ENCODE results near the gene SORCS1. TPM values are rescaled to one million over a fixed set of nuclear protein-coding genes. Genes with fewer than 3 reads are reported as not detected.
"Not testable (repeated sequence)": the region's sequence is repeated elsewhere in the genome, so short reads cannot be mapped to it uniquely, and the experiment has no call there.

Gene SORCS1
- total and polyA plus RNA-seq, 2 donors (not counting 1 experiment from before 2014, with no cell fraction given) = not detected

DNA sequence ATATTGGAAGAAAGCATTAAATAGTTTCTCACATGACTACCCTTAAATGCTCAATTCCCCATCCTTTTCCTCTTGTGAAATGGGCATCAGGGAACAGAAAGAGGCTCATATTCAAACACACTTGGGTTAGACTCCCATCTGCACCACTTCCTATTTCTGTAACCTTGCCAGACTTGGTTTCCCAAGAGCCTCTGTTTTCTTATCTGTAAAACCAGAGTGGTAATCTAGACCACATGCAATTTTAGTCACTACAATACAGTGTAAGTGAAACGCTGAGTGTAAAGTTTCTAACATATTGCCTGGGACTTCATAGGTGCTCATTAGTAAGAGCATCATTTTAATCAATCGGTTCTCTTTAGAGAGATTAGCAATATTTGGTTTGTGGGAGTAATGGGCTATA, 136.3 kb downstream of the SORCS1 start:
- DNase-seq (no peak), ATAC-seq (ENCODE audit: low read depth) (no peak)
- POLR2A ChIA-PET = no interaction called here
- H3K4me1 ChIP-seq (ENCODE audit: control insufficient read depth in 2 of 2, insufficient read depth in 2 of 2, low read length in 2 of 2) = no peaks in the 10 kb centered on the region
- no peak overlapping the region for H3K27ac ChIP-seq (ENCODE audit: low read length in 2 of 2)
- Mint-ChIP-seq H3K27me3 (no peaks in the 10 kb centered on the region), H3K4me3 (no peak overlapping the region), H3K27ac (no peak overlapping the region), H3K4me1 (no peaks in the 10 kb centered on the region), H3K9me3 (ENCODE audit: insufficient read depth) (no peaks in the 10 kb centered on the region)
- CTCF ChIA-PET = no interaction called here
- intact Hi-C loops (cut with micrococcal nuclease) = no loop called here
- H3K79me2 ChIP-seq (ENCODE audit: control insufficient read depth, insufficient read depth, low read length) = no peaks in the 10 kb centered on the region
- H3K4me2 ChIP-seq (replicated peaks; ENCODE audit: low read depth, low read length, poor library complexity, severe bottlenecking) = no peak overlapping the region
- no CpG with 5 or more reads among the region's 2 CpGs for WGBS (ENCODE audit: insufficient coverage)
- TF ChIP-seq EZH2 (IDR thresholded peaks at IDR 0.05; ENCODE audit: borderline replicate concordance, insufficient read depth, low read depth, low read length, poor library complexity, severe bottlenecking) = no peak
- TF ChIP-seq, protein P1, sequence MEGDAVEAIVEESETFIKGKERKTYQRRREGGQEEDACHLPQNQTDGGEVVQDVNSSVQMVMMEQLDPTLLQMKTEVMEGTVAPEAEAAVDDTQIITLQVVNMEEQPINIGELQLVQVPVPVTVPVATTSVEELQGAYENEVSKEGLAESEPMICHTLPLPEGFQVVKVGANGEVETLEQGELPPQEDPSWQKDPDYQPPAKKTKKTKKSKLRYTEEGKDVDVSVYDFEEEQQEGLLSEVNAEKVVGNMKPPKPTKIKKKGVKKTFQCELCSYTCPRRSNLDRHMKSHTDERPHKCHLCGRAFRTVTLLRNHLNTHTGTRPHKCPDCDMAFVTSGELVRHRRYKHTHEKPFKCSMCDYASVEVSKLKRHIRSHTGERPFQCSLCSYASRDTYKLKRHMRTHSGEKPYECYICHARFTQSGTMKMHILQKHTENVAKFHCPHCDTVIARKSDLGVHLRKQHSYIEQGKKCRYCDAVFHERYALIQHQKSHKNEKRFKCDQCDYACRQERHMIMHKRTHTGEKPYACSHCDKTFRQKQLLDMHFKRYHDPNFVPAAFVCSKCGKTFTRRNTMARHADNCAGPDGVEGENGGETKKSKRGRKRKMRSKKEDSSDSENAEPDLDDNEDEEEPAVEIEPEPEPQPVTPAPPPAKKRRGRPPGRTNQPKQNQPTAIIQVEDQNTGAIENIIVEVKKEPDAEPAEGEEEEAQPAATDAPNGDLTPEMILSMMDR (IDR thresholded peaks at IDR 0.05) = no peak
- H2AFZ ChIP-seq (ENCODE audit: insufficient read depth, low read depth, low read length, poor library complexity, severe bottlenecking) = no peak overlapping the region
- H3K4me3 ChIP-seq (ENCODE audit: control extremely low read depth in 1 of 5, extremely low read depth in 1 of 5, insufficient read depth in 1 of 5, low read depth in 2 of 5, low read length in 4 of 5) = no peak overlapping the region
- no peaks in the 10 kb centered on the region for H4K20me1 ChIP-seq (ENCODE audit: control insufficient read depth, insufficient read depth, low read length, poor library complexity, severe bottlenecking)
- no peak overlapping the region for H3K9ac ChIP-seq (ENCODE audit: low read length)
- H3K9me3 ChIP-seq (ENCODE audit: control extremely low read depth in 1 of 3, control insufficient read depth in 2 of 3, insufficient read depth in 1 of 3, low read length in 2 of 3) = no peaks in the 10 kb centered on the region
- no peaks in the 10 kb centered on the region for H3K36me3 ChIP-seq (replicated peaks in 1 of 2; ENCODE audit: control extremely low read depth in 1 of 2, control insufficient read depth in 1 of 2, extremely low read depth in 1 of 2, insufficient read depth in 2 of 2, low read length in 1 of 2)
- peaks cover 0 to 6% (median 1%) of the 10 kb centered on the region in 4 experiments for H3K27me3 ChIP-seq (replicated peaks in 1 of 4; ENCODE audit: control extremely low read depth in 1 of 4, control insufficient read depth in 3 of 4, insufficient read depth in 4 of 4, low read length in 3 of 4)

DNA sequence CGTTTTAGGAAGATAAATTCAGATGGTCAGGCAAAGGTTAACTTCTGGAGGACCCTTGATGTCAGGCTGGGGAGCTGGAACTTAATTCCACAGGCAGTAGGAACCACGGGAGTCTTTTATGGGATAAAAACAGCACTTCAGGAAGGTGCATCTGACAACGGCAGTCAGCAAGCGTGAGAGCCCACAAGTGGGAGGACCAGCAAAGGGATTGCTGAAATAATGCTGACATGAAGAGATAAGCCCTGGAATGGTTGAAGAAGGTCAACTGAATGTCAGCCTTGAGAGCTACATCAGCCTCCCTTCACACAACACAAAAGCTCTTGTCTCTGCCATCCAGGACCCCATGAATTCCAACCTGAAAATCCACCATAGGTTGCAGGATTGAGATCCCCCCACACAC, 138.8 kb downstream of the SORCS1 start:
- 66% methylated on average over 2 of the region's 4 CpGs for WGBS (ENCODE audit: insufficient coverage)
- no peak overlapping the region for H3K4me2 ChIP-seq (replicated peaks; ENCODE audit: low read depth, low read length, poor library complexity, severe bottlenecking)

DNA sequence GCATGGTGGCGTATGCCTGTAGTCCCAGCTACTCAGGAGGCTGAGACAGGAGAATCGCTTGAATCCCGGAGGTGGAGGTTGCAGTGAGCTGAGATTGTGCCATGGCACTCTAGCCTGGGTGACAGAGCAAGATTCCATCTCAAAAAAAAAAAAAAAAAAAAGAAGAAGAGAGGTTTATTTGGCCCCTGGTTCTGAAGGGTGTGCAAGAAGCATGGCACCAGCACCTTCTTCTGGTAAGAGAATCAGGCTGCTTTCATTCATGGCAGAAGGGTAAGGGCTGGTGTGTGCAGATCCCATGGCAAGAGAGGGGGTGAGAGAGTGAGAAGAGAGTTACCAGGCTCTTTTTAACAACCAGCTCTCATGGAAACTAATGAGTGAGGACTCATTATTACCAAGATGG, 140.5 kb downstream of the SORCS1 start:
- H3K9me3 Mint-ChIP-seq (ENCODE audit: insufficient read depth); H3K4me2 ChIP-seq (replicated peaks; ENCODE audit: low read depth, low read length, poor library complexity, severe bottlenecking); H3K79me2 ChIP-seq (ENCODE audit: control insufficient read depth, insufficient read depth, low read length); H3K4me1 ChIP-seq (ENCODE audit: control insufficient read depth in 2 of 2, insufficient read depth in 2 of 2, low read length in 2 of 2); DNase-seq; H3K4me1 Mint-ChIP-seq; H3K4me3 Mint-ChIP-seq; CTCF ChIA-PET; H3K27ac Mint-ChIP-seq; H3K27me3 Mint-ChIP-seq; intact Hi-C loops (cut with micrococcal nuclease); H3K9ac ChIP-seq (ENCODE audit: low read length); H3K4me3 ChIP-seq (ENCODE audit: control extremely low read depth in 1 of 5, extremely low read depth in 1 of 5, insufficient read depth in 1 of 5, low read depth in 2 of 5, low read length in 4 of 5); H4K20me1 ChIP-seq (ENCODE audit: control insufficient read depth, insufficient read depth, low read length, poor library complexity, severe bottlenecking); H3K36me3 ChIP-seq (replicated peaks in 1 of 2; ENCODE audit: control extremely low read depth in 1 of 2, control insufficient read depth in 1 of 2, extremely low read depth in 1 of 2, insufficient read depth in 2 of 2, low read length in 1 of 2); H3K27me3 ChIP-seq (replicated peaks in 1 of 4; ENCODE audit: control extremely low read depth in 1 of 4, control insufficient read depth in 3 of 4, insufficient read depth in 4 of 4, low read length in 3 of 4); POLR2A ChIA-PET; ATAC-seq (ENCODE audit: low read depth); H3K9me3 ChIP-seq (ENCODE audit: control extremely low read depth in 1 of 3, control insufficient read depth in 2 of 3, insufficient read depth in 1 of 3, low read length in 2 of 3); H2AFZ ChIP-seq (ENCODE audit: insufficient read depth, low read depth, low read length, poor library complexity, severe bottlenecking); H3K27ac ChIP-seq (ENCODE audit: low read length in 2 of 2): not testable (repeated sequence)
- 93% methylated on average over 3 of the region's 3 CpGs for WGBS (ENCODE audit: insufficient coverage)

More for the DNA sequence above, 138.8 kb downstream of the SORCS1 start:
- H3K9ac ChIP-seq (ENCODE audit: low read length) = no peak overlapping the region
- no peaks in the 10 kb centered on the region for H3K9me3 ChIP-seq (ENCODE audit: control extremely low read depth in 1 of 3, control insufficient read depth in 2 of 3, insufficient read depth in 1 of 3, low read length in 2 of 3)
- no peak for ATAC-seq (ENCODE audit: low read depth)
- intact Hi-C loops (cut with micrococcal nuclease) = no loop called here
- CTCF ChIA-PET = no interaction called here
- H3K4me3 ChIP-seq (ENCODE audit: control extremely low read depth in 1 of 5, extremely low read depth in 1 of 5, insufficient read depth in 1 of 5, low read depth in 2 of 5, low read length in 4 of 5) = no peak overlapping the region
- H3K4me3 Mint-ChIP-seq = no peak overlapping the region
- no peak overlapping the region for H2AFZ ChIP-seq (ENCODE audit: insufficient read depth, low read depth, low read length, poor library complexity, severe bottlenecking)
- TF ChIP-seq, protein P1 (IDR thresholded peaks at IDR 0.05) = no peak
- no peak for TF ChIP-seq EZH2 (IDR thresholded peaks at IDR 0.05; ENCODE audit: borderline replicate concordance, insufficient read depth, low read depth, low read length, poor library complexity, severe bottlenecking)
- no peaks in the 10 kb centered on the region for H3K79me2 ChIP-seq (ENCODE audit: control insufficient read depth, insufficient read depth, low read length)
- no peak for DNase-seq
- H3K4me1 ChIP-seq (ENCODE audit: control insufficient read depth in 2 of 2, insufficient read depth in 2 of 2, low read length in 2 of 2) = no peaks in the 10 kb centered on the region
- no peaks in the 10 kb centered on the region for H3K27me3 ChIP-seq (replicated peaks in 1 of 4; ENCODE audit: control extremely low read depth in 1 of 4, control insufficient read depth in 3 of 4, insufficient read depth in 4 of 4, low read length in 3 of 4)
- H3K27ac ChIP-seq (ENCODE audit: low read length in 2 of 2) = no peak overlapping the region
- no peaks in the 10 kb centered on the region for H3K36me3 ChIP-seq (replicated peaks in 1 of 2; ENCODE audit: control extremely low read depth in 1 of 2, control insufficient read depth in 1 of 2, extremely low read depth in 1 of 2, insufficient read depth in 2 of 2, low read length in 1 of 2)
- POLR2A ChIA-PET = no interaction called here
- no peaks in the 10 kb centered on the region for H3K9me3 Mint-ChIP-seq (ENCODE audit: insufficient read depth)
- no peak overlapping the region for H3K27ac Mint-ChIP-seq
- H4K20me1 ChIP-seq (ENCODE audit: control insufficient read depth, insufficient read depth, low read length, poor library complexity, severe bottlenecking) = no peaks in the 10 kb centered on the region
- H3K27me3 Mint-ChIP-seq = no peaks in the 10 kb centered on the region
- H3K4me1 Mint-ChIP-seq = no peaks in the 10 kb centered on the region
